Natural killer cell (primary cell): ENCODE data around the gene TSSK6. TPM values are rescaled to one million over a fixed set of nuclear protein-coding genes. Genes with fewer than 3 reads are reported as not detected.
A peak's percentile ranks its signal among the peaks of the same experiment; 100 is the strongest.
"Not testable (repeated sequence)": the region's sequence is repeated elsewhere in the genome, so short reads cannot be mapped to it uniquely, and the experiment has no call there.

ENCODE experiments used
- ATAC-seq, 3 donors: fragments of 150-1000 bp in 2 of 3; fragments of 200-7000 bp in 1 of 3; cut with Tn5 transposase; 1 replicate in 1 of 3; 2 replicates in 2 of 3; pipeline ENCODE4 v1.10.0; 2021; ENCODE audit warnings: mild to moderate bottlenecking in 2 of 3, moderate library complexity in 2 of 3
- DNase-seq, 2 donors: peaks; one replicate each; pipeline versions ENCODE4 v3.0.0 to v3.0.0-alpha.2; 2013 to 2021; ENCODE audit warnings: mixed read lengths in 1 of 2
- H3K27ac ChIP-seq: one replicate; pipeline ENCODE4 v1.5.1; 2013; ENCODE audit warnings: mild to moderate bottlenecking, low read length
- H3K27me3 ChIP-seq: one replicate; pipeline ENCODE4 v1.6.1; 2013; ENCODE audit warnings: low read length; ENCODE audit not compliant: control insufficient read depth, insufficient read depth
- H3K36me3 ChIP-seq: one replicate; pipeline ENCODE4 v1.6.1; 2013; ENCODE audit warnings: low read length; ENCODE audit not compliant: control insufficient read depth, insufficient read depth
- H3K4me1 ChIP-seq: one replicate; pipeline ENCODE4 v1.6.1; 2013; ENCODE audit warnings: low read length; ENCODE audit not compliant: control insufficient read depth, insufficient read depth
- H3K4me3 ChIP-seq: one replicate; pipeline ENCODE4 v1.5.1; 2013; ENCODE audit warnings: low read length
- H3K9me3 ChIP-seq: one replicate; pipeline ENCODE4 v1.6.1; 2013; ENCODE audit warnings: low read length; ENCODE audit not compliant: control insufficient read depth, insufficient read depth
- H3K27ac Mint-ChIP-seq, 2 donors: one replicate each; pipeline ENCODE4 v1.8.0; 2022; ENCODE audit warnings: mild to moderate bottlenecking in 2 of 2, mixed read lengths in 2 of 2, moderate library complexity in 1 of 2
- H3K27me3 Mint-ChIP-seq, 2 donors: one replicate each; pipeline ENCODE4 v1.8.0; 2022; ENCODE audit warnings: low read depth in 2 of 2, mixed read lengths in 2 of 2
- H3K36me3 Mint-ChIP-seq: one replicate; pipeline ENCODE4 v1.8.0; 2022; ENCODE audit warnings: mixed read lengths
- H3K4me1 Mint-ChIP-seq, 2 donors: one replicate each; pipeline ENCODE4 v1.8.0; 2022; ENCODE audit warnings: mixed read lengths in 2 of 2
- H3K4me3 Mint-ChIP-seq: one replicate; pipeline ENCODE4 v1.8.0; 2022; ENCODE audit warnings: mild to moderate bottlenecking, moderate library complexity, mixed read lengths
- H3K9me3 Mint-ChIP-seq, 2 donors: one replicate each; pipeline ENCODE4 v1.8.0; 2022; ENCODE audit warnings: mixed read lengths in 2 of 2
- WGBS: methylation state at CpG from one replicate; pipeline ENCODE4 v1.1.7; 2013; ENCODE audit warnings: missing lambda C conversion rate; ENCODE audit not compliant: insufficient coverage; 5-methylcytosine and 5-hydroxymethylcytosine counted together
- intact Hi-C: fragments of 100-400 bp; cut with micrococcal nuclease; formaldehyde crosslinking; loops from one replicate; pipeline ENCODE4 v1.14.2; 2022
- total RNA-seq, 4 donors: library from RNA; stranded (reverse); fragments of 120-200 nt in 1 of 4; gene quantifications; one replicate each; pipeline versions ENCODE4 v1.2.3 to v1.2.4, GENCODE V29; 2013 to 2022
- TF ChIP-seq, protein P1 (sequence below): fragments of 200-600 bp; IDR thresholded peaks from one replicate; pipeline ENCODE4 v1.8.0; 2022; ENCODE audit warnings: antibody characterized with exemption

TSSK6 gene
- total RNA-seq, 3 donors from 2014 or later (not counting 1 experiment from before 2014, with no cell fraction given), result 2.2 to 2.5 (median 2.3) TPM

DNA sequence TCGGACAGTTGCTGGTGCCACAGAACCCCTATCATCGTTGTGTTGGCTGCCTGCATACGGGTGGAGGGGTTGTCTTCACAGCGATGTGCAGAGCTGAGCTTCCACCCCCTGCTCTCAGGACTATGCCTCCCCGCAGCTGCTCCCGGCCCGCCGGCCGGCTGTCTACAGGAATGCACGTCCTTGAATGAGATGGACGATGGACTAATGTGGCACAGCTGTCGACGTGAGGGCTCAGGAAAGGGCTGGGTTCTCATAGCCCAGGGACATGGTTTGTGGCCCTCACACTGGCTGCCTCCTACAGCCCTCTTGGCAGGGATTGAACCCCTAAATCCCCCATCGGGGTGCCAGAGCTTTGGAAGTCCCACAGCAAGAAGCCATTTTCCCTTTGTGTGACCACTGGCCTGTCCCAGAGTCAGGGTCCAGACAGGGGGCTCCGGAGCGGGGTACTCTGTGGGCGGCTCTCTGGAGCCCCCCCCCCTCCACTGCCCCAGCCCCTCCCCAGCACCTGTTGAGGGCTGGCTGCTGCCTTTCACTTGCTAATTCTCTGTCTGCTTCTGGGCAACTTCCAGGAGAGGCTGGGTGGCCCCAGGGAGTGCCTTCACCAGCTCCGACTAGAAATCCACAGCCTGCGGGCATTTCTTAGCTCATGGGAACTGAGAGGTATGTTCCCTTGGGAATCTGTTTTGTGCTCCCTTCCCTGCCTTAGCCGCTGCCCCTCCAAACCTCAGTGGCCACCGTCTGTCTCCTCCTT, 40.2 kb downstream of the TSSK6 start:
- Histone ChIP-seq H3K4me1 (peaks cover 68% of the 10 kb centered on the region), H3K4me3 (no peak overlapping the region), H3K9me3 (no peaks in the 10 kb centered on the region), H3K36me3 (peaks cover 18% of the 10 kb centered on the region), H3K27ac (peak overlapping the region; percentile 60), H3K27me3 (no peaks in the 10 kb centered on the region)
- H3K9me3 Mint-ChIP-seq, result no peaks in the 10 kb centered on the region
- TF ChIP-seq, protein P1, sequence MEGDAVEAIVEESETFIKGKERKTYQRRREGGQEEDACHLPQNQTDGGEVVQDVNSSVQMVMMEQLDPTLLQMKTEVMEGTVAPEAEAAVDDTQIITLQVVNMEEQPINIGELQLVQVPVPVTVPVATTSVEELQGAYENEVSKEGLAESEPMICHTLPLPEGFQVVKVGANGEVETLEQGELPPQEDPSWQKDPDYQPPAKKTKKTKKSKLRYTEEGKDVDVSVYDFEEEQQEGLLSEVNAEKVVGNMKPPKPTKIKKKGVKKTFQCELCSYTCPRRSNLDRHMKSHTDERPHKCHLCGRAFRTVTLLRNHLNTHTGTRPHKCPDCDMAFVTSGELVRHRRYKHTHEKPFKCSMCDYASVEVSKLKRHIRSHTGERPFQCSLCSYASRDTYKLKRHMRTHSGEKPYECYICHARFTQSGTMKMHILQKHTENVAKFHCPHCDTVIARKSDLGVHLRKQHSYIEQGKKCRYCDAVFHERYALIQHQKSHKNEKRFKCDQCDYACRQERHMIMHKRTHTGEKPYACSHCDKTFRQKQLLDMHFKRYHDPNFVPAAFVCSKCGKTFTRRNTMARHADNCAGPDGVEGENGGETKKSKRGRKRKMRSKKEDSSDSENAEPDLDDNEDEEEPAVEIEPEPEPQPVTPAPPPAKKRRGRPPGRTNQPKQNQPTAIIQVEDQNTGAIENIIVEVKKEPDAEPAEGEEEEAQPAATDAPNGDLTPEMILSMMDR, result no peak
- H3K4me3 Mint-ChIP-seq, result peak overlapping the region; percentile 79
- 90% methylated on average over 21 of the region's 21 CpGs for WGBS
- peaks cover 63 to 67% of the 10 kb centered on the region in 2 donors for H3K4me1 Mint-ChIP-seq
- H3K27ac Mint-ChIP-seq, result peak overlapping the region; percentile 82 to 84
- ATAC-seq (no peak), DNase-seq (no peak)
- H3K36me3 Mint-ChIP-seq, result no peaks in the 10 kb centered on the region
- H3K27me3 Mint-ChIP-seq, result no peaks in the 10 kb centered on the region
- intact Hi-C loops, result loop anchor here (2.0 kb wide), 1 partner anchor 16 kb away; no protein-coding TSS in a partner anchor

DNA sequence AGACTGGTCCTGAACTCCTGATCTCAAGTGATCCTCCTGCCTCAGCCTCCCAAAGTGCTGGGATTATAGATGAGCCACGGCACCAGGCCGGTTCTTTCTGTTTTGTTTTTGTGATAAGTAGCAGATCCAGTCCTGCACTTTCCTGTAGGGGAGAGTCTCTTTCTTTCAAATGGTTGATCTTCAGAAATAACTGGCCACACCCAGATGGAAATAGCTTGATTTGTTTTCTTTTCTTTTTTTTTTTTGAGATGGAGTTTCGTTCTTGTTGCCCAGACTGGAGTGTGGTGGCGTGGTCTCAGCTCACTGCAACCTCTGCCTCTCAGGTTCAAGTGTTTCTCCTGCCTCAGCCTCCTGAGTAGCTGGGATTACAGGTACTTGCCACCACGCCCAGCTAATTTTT, 43.2 kb downstream of the TSSK6 start:
- WGBS, result 78% methylated on average over 5 of the region's 5 CpGs
- intact Hi-C loops, ATAC-seq, H3K9me3 Mint-ChIP-seq, H3K27me3 ChIP-seq, DNase-seq, H3K4me3 ChIP-seq, H3K27ac ChIP-seq, H3K27me3 Mint-ChIP-seq: not testable (repeated sequence)
- Mint-ChIP-seq H3K4me3 (peak overlapping the region; percentile 42), H3K27ac (peak overlapping the region; percentile 82 to 84), H3K36me3 (peaks cover 18% of the 10 kb centered on the region), H3K4me1 (peaks cover 63 to 73% of the 10 kb centered on the region in 2 donors)
- Histone ChIP-seq H3K4me1 (peaks cover 58% of the 10 kb centered on the region), H3K36me3 (peaks cover 30% of the 10 kb centered on the region), H3K9me3 (peaks cover 12% of the 10 kb centered on the region)

DNA sequence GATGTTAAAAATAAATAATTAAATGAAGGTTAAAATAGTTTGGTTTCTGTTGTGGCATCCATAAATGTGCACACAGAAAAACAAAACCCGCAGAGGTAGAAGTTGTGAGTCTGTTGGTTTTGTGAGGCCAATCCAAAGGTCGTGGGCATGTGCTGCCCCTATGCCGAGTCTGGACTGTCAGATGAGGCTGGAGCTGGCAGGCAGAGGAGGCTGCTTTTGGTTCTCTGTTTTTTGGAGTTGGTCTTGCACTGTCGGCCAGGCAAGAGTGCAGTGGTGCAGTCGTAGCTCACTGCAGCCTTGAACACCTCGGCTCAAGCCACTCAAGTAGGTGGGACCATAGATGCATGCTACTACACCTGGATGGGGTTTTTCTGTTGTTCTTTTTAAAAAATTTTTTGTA, 43.7 kb downstream of the TSSK6 start:
- Mint-ChIP-seq H3K27me3 (no peaks in the 10 kb centered on the region), H3K4me1 (peaks cover 63 to 73% of the 10 kb centered on the region in 2 donors), H3K9me3 (peaks cover 5 to 8% of the 10 kb centered on the region in 2 donors), H3K36me3 (peaks cover 18% of the 10 kb centered on the region), H3K4me3 (peak overlapping the region; percentile 42), H3K27ac (peak overlapping the region; percentile 82 to 84)
- no peak for DNase-seq
- 77% methylated on average over 6 of the region's 6 CpGs for WGBS
- H3K27me3 ChIP-seq, result no peaks in the 10 kb centered on the region
- peaks cover 15% of the 10 kb centered on the region for H3K9me3 ChIP-seq
- TF ChIP-seq, protein P1, result no peak
- intact Hi-C loops, result no loop called here
- H3K27ac ChIP-seq, result no peak overlapping the region
- ATAC-seq, result no peak
- H3K36me3 ChIP-seq, result peaks cover 33% of the 10 kb centered on the region
- H3K4me1 ChIP-seq, result peaks cover 57% of the 10 kb centered on the region
- H3K4me3 ChIP-seq, result no peak overlapping the region

DNA sequence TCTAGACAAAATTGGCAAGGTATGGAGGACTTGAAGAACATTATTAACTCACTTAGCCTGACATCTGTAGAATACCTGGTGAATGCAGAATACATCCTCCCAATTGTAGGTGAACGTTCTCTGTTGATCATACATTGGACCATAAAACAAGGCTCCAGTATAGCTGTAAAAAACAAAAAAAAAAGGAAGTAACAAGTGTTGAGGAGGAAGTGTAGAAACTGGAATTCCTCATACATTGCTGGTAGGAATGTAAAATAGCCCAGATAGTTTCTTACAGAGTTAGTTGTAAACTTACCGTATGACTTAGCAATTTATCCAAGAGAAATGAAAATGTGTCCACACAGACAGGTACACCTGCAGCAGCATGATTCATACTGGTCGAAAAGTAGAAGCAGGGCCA, 44.8 kb downstream of the TSSK6 start:
- Mint-ChIP-seq H3K36me3 (peaks cover 26% of the 10 kb centered on the region), H3K27me3 (no peaks in the 10 kb centered on the region), H3K27ac (peak overlapping the region; percentile 82 to 84), H3K4me3 (no peak overlapping the region), H3K9me3 (peaks cover 5 to 8% of the 10 kb centered on the region in 2 donors), H3K4me1 (peaks cover 62 to 71% of the 10 kb centered on the region in 2 donors)
- DNase-seq (no peak), ATAC-seq (no peak)
- TF ChIP-seq, protein P1, result no peak
- Histone ChIP-seq H3K27me3 (no peaks in the 10 kb centered on the region), H3K36me3 (peaks cover 44% of the 10 kb centered on the region), H3K4me1 (peaks cover 57% of the 10 kb centered on the region), H3K27ac (no peak overlapping the region), H3K9me3 (peaks cover 16% of the 10 kb centered on the region), H3K4me3 (no peak overlapping the region)
- WGBS, result 93% methylated on average over 2 of the region's 3 CpGs
- intact Hi-C loops, result no loop called here
